Choroid plexus epithelial cell (primary cell): Measurements from ENCODE around the gene S100A2.

Experiments used
- DNase-seq: peaks from one replicate; pipeline ENCODE4 v3.0.0-alpha.2; 2010; ENCODE audit warnings: low read depth
- H3K4me3 ChIP-seq: 2 replicates; pipeline ENCODE4 v1.5.1; 2011; ENCODE audit warnings: low read depth, mild to moderate bottlenecking, control low read depth, low read length, moderate library complexity
- TF ChIP-seq, protein P1 (sequence below): conservative IDR thresholded peaks from 2 replicates; pipeline ENCODE4 v1.5.1; 2011; ENCODE audit warnings: low read depth, mild to moderate bottlenecking, control low read depth, inconsistent platforms, low read length, moderate library complexity

The S100A2 gene

DNA sequence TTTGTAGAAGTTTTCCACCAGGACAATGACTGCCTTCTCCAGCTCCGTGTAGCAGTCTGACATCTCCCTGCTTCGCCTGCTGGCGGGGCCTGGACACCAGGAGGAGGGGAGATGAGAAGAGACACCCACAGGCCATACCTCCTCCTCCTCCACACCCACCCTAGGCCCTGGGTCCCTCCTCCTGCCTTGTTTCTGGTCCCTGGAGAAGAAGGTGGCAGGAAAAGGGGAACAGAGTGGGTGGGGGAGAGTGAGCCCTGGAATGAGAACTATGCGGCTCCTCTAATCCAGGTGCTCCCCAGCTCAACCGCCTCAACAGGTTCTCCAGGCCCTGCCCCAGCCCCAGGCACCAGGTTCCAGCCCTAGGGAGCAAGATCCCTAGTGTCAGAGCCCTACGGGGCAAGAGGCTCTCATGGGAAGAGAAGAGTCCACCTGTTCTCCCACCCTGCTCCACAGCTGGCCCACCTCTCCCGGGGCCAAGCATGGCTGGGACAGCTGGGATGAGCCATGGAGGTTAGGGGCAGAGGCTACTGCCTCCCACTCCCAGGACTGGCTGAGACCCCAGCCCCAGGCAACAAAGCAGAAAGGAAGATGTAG, 42.5 kb upstream of the S100A2 start:
- TF ChIP-seq, protein P1, sequence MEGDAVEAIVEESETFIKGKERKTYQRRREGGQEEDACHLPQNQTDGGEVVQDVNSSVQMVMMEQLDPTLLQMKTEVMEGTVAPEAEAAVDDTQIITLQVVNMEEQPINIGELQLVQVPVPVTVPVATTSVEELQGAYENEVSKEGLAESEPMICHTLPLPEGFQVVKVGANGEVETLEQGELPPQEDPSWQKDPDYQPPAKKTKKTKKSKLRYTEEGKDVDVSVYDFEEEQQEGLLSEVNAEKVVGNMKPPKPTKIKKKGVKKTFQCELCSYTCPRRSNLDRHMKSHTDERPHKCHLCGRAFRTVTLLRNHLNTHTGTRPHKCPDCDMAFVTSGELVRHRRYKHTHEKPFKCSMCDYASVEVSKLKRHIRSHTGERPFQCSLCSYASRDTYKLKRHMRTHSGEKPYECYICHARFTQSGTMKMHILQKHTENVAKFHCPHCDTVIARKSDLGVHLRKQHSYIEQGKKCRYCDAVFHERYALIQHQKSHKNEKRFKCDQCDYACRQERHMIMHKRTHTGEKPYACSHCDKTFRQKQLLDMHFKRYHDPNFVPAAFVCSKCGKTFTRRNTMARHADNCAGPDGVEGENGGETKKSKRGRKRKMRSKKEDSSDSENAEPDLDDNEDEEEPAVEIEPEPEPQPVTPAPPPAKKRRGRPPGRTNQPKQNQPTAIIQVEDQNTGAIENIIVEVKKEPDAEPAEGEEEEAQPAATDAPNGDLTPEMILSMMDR = no peak
- DNase-seq = no peak
- H3K4me3 ChIP-seq = no peak overlapping the region

DNA sequence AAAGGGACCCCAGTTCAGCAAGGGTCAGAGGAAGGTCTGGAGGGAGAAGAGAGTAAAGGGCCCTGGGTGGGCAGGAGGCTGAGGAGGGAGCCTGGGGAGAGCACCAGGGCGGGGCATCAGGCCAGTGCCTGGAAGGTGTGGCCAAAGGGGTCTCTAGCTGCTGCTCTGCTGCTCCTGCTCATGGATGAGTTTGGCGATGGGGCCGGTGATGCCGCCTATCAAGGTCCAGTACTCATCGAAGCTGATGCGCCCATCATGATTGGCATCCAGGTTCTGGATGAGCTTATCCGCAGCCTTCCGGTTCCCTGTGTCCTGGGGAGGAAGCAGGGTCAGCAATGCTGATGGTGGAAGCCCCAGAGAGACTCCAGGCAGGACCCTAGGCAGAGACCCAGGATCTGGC, 41.7 kb upstream of the S100A2 start:
- DNase-seq = no peak
- H3K4me3 ChIP-seq = no peak overlapping the region

DNA sequence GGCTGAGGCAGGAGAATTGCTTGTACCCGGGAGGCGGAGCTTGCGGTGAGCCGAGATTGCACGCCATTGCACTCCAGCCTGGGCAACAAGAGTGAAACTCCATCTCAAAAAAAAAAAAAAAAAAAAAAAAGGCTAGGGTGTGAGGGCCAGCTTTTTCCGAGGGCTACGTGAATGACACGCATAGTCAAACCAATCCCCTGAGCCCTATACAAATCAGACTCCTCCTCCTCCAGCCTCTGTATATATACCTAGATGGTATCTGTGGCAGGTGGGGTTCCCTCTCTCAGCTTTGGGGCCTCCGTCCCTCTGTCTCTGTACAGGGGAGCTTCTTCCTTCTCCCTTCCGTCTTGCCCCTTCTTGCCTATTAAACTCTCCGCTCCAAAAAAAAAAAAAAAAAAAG, 40.5 kb upstream of the S100A2 start:
- TF ChIP-seq, protein P1 = no peak
- no peak overlapping the region for H3K4me3 ChIP-seq
- DNase-seq = no peak

More for the DNA sequence above, 41.7 kb upstream of the S100A2 start:
- TF ChIP-seq, protein P1 = no peak

DNA sequence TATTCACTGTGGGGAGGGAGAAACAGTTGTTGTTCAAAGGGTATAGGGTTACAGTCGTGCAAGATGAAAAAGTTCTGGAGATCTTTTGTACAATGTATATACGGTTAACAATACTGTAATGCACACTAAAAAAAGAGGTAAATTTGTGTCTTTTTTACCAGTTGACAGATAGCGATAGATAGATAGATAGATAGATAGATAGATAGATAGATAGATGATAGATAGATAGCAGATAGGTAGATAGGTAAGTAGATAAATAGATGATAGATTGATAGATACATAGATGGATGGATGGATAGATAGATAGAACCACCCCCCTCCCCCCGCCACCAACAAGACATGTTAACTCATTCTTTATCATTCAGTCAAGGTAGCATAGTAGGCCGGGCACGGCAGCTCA, 37.1 kb upstream of the S100A2 start:
- DNase-seq = no peak
- no peak overlapping the region for H3K4me3 ChIP-seq
- TF ChIP-seq, protein P1 = no peak

DNA sequence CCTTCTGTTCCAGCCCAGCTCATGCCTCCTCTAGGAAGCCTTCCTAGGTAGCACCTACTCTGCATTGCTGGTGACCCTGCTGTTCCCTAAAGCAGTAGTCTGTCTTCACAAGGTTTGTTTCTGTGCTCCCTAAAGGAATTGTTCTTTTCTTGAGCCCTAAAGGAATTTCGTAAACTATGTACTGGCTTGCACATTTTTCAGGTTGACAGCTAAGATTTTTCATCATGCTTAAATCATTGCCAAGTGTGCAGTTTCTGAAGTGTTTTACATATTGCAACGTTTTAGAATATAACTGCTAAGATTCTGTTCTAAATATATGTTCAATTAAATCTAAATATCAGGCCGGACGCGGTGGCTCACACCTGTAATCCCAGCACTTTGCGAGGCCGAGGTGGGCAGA, 34.2 kb upstream of the S100A2 start:
- no peak overlapping the region for H3K4me3 ChIP-seq
- DNase-seq = peak; percentile 41
- TF ChIP-seq, protein P1 = no peak

DNA sequence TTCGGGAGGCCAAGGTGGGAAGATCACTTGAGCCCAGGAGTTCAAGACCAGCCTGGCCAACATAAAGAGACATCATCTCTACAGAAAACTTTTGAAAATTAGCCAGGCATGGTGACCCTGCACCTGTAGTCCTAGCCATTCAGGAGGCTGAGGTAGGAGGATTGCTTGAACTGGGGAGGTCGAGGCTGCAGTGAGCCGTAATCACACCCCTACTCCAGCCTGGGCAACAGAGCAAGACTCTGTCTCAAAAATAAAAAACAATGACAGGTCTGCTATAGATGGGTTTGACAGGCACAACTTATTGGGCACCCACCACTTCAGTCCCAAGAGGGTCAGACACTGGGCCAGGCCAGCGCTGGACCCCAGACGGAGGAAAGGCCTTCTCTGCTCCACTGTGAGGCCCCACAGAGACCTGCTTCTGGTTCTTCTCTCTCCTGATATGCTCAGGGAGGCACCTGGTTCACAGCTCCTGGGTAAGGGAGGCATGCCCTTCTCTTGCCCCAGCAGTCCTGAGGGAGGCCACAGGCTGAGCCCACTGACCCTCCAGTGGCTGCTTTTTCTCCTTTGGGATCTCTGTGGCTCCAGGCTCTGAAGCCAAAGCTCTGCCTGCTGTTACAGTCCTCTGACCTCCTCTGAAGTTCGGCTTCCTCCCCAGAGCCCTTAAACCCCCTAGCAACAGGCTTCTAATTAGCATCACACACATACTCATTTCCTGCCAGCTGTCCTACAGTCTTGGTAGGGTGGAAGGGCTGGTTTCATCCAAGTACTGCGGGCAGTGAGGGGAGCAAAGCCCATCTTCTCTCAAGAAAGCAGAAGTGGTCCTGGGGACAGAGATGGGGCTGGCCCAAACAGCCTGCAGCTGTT, 32.9 kb upstream of the S100A2 start:
- DNase-seq = peak; percentile 70
- TF ChIP-seq, protein P1 = no peak
- no peak overlapping the region for H3K4me3 ChIP-seq
